ENCODE results near the gene RTP4. TPM values are rescaled to one million over a fixed set of nuclear protein-coding genes. Genes with fewer than 3 reads are reported as not detected.

Gene RTP4
- total RNA-seq, 1 donor from 2014 or later = 10.9 TPM

GRCh38 chr3:187323091-187323490 lies 45.1 kb upstream of the RTP4 start:
- Histone ChIP-seq H3K4me3 (no peak overlapping the region), H3K27me3 (ENCODE audit: low read depth) (no peaks in the 10 kb centered on the region), H3K4me1 (peaks cover 8% of the 10 kb centered on the region), H3K9me3 (no peaks in the 10 kb centered on the region), H3K27ac (no peak overlapping the region), H3K36me3 (no peaks in the 10 kb centered on the region)
- TF ChIP-seq CTCF (IDR thresholded peaks at IDR 0.05) = no peak
- DNase-seq (no peak), ATAC-seq (no peak)
- intact Hi-C loops (cut with DNase I) = no loop called here

- Histone ChIP-seq H3K36me3 (no peaks in the 10 kb centered on the region), H3K27me3 (ENCODE audit: low read depth) (no peaks in the 10 kb centered on the region), H3K4me3 (no peak overlapping the region), H3K4me1 (no peaks in the 10 kb centered on the region), H3K9me3 (no peaks in the 10 kb centered on the region), H3K27ac (no peak overlapping the region)
- DNase-seq (no peak), ATAC-seq (no peak)
- intact Hi-C loops (cut with DNase I) = no loop called here
- no peak for TF ChIP-seq CTCF (IDR thresholded peaks at IDR 0.05)
Observed at GRCh38 chr3:187325632-187326031, 42.6 kb upstream of the RTP4 start.

GRCh38 chr3:187327845-187328244 lies 40.3 kb upstream of the RTP4 start:
- intact Hi-C loops (cut with DNase I) = no loop called here
- ATAC-seq (peak; percentile 19 to 50), DNase-seq (no peak)
- no peak overlapping the region for H3K27ac ChIP-seq
- TF ChIP-seq CTCF (IDR thresholded peaks at IDR 0.05) = no peak
- no peaks in the 10 kb centered on the region for H3K36me3 ChIP-seq
- H3K27me3 ChIP-seq (ENCODE audit: low read depth) = no peaks in the 10 kb centered on the region
- no peak overlapping the region for H3K4me3 ChIP-seq
- no peaks in the 10 kb centered on the region for H3K9me3 ChIP-seq
- no peaks in the 10 kb centered on the region for H3K4me1 ChIP-seq

GRCh38 chr3:187328691-187329090 lies 39.5 kb upstream of the RTP4 start:
- TF ChIP-seq CTCF (IDR thresholded peaks at IDR 0.05) = no peak
- DNase-seq (no peak), ATAC-seq (no peak)
- Histone ChIP-seq H3K27me3 (ENCODE audit: low read depth) (no peaks in the 10 kb centered on the region), H3K4me1 (no peaks in the 10 kb centered on the region), H3K4me3 (no peak overlapping the region), H3K36me3 (no peaks in the 10 kb centered on the region), H3K27ac (no peak overlapping the region), H3K9me3 (no peaks in the 10 kb centered on the region)
- intact Hi-C loops (cut with DNase I) = no loop called here

GRCh38 chr3:187334904-187335303 lies 33.3 kb upstream of the RTP4 start:
- Histone ChIP-seq H3K27ac (no peak overlapping the region), H3K4me1 (no peaks in the 10 kb centered on the region), H3K36me3 (no peaks in the 10 kb centered on the region), H3K27me3 (ENCODE audit: low read depth) (no peaks in the 10 kb centered on the region), H3K9me3 (no peaks in the 10 kb centered on the region), H3K4me3 (no peak overlapping the region)
- TF ChIP-seq CTCF (IDR thresholded peaks at IDR 0.05) = no peak
- intact Hi-C loops (cut with DNase I) = no loop called here
- ATAC-seq (no peak), DNase-seq (no peak)

GRCh38 chr3:187336322-187336721 lies 31.9 kb upstream of the RTP4 start:
- no peaks in the 10 kb centered on the region for H3K36me3 ChIP-seq
- H3K9me3 ChIP-seq = no peaks in the 10 kb centered on the region
- intact Hi-C loops (cut with DNase I) = no loop called here
- ATAC-seq (no peak), DNase-seq (no peak)
- TF ChIP-seq CTCF (IDR thresholded peaks at IDR 0.05) = no peak
- H3K4me3 ChIP-seq = no peak overlapping the region
- H3K27me3 ChIP-seq (ENCODE audit: low read depth) = no peaks in the 10 kb centered on the region
- H3K27ac ChIP-seq = no peak overlapping the region
- no peaks in the 10 kb centered on the region for H3K4me1 ChIP-seq

Measured in lower lobe of right lung (tissue), 2 donors.